Medulla oblongata (tissue), 1 donor: ENCODE data around the gene CDKN2A.
"Not testable (repeated sequence)": the region's sequence is repeated elsewhere in the genome, so short reads cannot be mapped to it uniquely, and the experiment has no call there.

Experiments
- DNase-seq: peaks from one replicate; pipeline ENCODE4 v3.0.0-alpha.2; 2015; ENCODE audit errors: extremely low spot score

The CDKN2A gene

DNA sequence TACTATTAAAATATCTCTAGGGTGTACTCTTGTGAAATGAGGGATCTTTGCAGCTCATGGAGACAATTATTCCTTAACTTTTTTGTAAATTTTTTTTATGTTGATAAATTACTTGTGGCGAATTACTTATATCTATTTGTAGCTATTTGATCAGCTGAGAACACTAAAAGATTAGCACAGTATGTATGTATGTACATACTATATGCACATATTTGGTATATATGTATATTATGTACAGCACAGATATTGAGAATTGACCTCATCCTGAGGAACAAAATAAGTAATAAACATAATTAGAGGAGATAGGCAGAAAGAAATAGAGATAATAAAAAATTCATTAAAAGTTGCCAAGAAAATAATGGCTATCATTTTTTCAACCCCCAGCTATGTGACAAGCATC, 11.8 kb downstream of the CDKN2A start:
- DNase-seq, result no peak

DNA sequence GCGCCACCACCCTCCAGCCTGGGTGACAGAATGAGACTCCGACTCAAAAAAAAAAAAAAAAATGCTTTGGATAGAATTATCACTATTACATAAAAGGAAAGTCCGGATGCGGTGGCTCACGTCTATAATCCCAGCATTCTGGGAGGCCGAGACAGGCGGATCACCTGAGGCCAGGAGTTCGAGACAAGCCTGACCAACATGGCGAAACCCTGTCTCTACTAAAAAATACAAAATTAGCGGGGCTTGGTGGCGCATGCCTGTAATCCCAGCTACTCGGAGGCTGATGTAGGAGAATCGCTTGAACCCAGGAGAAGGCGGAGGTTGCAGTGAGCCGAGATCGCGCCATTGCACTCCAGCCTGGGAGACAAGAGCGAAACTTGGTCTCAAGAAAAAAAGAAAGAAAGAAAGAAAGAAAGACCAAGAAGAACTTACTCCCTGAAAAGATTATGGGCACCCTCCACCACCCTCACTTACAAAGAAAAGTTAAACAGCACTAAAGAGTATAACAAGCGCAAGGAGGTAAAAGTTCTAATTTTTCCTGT, 17.8 kb downstream of the CDKN2A start:
- no peak for DNase-seq

DNA sequence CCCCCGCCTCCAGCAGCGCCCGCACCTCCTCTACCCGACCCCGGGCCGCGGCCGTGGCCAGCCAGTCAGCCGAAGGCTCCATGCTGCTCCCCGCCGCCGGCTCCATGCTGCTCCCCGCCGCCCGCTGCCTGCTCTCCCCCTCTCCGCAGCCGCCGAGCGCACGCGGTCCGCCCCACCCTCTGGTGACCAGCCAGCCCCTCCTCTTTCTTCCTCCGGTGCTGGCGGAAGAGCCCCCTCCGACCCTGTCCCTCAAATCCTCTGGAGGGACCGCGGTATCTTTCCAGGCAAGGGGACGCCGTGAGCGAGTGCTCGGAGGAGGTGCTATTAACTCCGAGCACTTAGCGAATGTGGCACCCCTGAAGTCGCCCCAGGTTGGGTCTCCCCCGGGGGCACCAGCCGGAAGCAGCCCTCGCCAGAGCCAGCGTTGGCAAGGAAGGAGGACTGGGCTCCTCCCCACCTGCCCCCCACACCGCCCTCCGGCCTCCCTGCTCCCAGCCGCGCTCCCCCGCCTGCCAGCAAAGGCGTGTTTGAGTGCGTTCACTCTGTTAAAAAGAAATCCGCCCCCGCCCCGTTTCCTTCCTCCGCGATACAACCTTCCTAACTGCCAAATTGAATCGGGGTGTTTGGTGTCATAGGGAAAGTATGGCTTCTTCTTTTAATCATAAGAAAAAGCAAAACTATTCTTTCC, 19.3 kb downstream of the CDKN2A start:
- DNase-seq, result no peak

DNA sequence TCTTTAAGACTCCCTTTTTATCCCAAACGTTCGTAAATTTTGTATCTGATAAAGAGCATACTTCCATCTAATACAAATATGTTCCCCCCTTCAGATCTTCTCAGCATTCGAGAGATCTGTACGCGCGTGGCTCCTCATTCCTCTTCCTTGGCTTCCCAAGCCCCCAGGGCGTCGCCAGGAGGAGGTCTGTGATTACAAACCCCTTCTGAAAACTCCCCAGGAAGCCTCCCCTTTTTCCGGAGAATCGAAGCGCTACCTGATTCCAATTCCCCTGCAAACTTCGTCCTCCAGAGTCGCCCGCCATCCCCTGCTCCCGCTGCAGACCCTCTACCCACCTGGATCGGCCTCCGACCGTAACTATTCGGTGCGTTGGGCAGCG, 19.9 kb downstream of the CDKN2A start:
- no peak for DNase-seq

DNA sequence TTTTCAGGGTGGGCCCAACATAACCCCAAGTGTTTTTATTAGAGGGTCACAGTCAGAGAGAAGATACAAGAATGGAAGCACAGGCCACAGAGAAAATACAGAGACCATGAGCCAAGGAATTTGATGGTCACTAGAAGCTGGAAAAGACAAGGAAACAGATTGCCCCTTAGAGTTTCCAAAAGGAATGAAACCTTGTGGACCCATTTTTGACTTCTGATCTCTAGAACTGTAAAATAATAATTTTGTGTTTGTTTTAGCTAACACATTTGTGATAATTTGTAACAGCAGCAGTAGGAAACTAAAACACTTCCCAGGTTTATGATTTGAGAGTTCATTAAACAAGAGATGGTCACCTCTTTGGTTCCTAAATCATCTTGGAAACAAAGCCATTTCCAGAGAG, 21.8 kb downstream of the CDKN2A start:
- no peak for DNase-seq

DNA sequence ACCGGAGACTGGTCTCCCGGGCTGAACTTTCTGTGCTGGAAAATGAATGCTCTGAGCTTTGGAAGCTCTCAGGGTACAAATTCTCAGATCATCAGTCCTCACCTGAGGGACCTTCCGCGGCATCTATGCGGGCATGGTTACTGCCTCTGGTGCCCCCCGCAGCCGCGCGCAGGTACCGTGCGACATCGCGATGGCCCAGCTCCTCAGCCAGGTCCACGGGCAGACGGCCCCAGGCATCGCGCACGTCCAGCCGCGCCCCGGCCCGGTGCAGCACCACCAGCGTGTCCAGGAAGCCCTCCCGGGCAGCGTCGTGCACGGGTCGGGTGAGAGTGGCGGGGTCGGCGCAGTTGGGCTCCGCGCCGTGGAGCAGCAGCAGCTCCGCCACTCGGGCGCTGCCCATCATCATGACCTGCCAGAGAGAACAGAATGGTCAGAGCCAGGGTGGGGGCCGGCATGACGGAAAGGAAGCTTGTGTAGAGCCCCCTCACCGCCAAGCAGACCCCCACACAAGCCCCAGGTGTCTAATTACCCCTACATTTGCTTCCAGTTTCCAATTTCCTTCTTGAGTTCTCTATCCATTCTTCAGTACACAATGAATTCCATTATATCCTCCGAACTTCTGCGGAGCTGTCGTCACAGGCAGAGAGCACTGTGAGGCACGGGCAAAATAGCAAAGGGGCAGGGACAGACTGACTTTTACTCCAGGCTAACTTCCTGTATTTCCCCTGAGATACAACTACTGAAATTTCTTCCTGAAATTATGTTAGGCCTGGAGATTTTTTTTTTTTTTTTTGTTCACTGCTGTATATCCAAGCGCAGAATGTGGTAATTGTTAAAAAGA, 23.2 kb downstream of the CDKN2A start:
- DNase-seq, result no peak

DNA sequence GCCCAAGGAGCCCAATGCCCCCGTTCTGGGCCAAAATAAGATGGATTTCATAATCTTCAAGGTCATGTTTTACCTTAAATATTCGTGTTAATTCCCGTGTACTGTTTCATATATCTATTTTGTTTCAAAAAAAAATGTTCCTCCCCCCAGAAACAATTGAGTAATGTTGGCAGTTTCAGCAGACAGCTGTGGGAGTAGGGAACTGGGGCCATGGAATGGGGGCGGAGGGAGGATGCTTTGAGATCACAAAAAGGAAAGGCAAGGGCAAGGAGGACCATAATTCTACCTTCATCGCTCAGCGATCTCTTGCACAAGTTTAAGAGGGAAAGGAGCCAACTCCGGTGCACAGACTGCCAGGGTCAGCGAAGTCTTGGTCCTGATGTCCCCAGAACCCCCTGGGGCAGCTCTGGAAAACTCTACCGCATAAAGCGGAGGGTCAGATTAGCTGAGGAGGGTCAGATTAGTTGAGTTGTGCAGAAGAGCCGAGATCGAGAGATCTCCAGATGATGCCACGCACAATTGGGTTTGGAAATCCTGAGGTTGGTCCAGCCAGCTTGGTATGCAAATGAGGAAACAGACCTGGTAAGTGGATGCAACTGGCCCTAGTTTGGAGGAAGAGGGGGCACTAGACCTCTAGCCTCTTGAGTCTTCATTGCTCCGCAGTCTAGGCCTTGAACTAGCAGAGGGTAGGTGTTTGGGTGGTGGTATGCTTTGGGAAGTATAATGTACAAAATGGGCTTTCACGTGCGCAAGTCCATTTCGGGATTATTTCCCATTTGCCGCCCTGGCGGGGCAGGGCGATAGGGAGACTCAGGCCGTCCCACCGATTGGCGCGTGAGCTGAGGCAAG, 24.0 kb downstream of the CDKN2A start:
- DNase-seq, result no peak

DNA sequence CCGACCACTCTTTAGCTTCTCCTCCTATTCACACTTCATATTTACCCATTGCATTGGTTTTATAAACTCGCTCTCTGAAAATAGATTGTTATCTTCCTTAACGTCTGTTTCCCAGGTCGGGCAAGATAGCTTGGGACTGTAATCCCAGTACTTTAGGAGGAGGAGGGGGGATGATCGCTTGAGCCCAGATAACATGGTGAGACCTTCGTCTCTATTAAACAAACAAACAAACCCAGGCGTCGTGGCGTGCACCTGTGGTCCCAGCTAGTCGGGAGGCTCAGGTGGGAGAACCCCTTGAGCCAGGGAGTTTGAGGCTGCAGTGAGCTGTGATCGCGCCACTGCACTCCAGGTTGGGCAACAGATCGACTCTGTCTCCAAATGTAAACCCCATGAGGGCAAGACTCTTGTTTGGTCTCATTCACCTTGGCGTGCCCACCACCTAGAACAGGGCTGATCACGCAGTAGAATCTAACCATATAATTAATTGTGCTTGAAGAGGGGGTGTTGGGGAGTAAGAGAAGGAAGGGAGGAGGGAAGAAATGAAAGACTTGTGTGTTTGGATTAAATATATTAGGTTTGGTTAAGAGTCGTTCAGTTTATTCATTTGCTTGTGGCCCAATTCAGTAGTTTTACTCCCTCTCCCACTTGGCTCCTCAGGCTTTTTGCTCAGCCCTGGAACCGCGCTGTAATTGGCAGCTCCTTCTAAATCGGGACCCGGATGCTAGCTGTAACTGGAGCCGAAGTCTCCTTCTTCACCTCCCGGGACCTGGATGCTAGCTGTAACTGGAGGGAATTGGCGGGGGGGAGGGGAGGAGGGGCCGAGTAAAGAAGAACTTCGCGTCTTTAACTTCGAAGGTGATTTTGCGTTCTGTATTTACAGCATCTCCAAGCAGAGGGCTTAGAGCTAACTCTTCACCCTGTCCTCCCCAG, 24.9 kb downstream of the CDKN2A start:
- DNase-seq, result no peak

DNA sequence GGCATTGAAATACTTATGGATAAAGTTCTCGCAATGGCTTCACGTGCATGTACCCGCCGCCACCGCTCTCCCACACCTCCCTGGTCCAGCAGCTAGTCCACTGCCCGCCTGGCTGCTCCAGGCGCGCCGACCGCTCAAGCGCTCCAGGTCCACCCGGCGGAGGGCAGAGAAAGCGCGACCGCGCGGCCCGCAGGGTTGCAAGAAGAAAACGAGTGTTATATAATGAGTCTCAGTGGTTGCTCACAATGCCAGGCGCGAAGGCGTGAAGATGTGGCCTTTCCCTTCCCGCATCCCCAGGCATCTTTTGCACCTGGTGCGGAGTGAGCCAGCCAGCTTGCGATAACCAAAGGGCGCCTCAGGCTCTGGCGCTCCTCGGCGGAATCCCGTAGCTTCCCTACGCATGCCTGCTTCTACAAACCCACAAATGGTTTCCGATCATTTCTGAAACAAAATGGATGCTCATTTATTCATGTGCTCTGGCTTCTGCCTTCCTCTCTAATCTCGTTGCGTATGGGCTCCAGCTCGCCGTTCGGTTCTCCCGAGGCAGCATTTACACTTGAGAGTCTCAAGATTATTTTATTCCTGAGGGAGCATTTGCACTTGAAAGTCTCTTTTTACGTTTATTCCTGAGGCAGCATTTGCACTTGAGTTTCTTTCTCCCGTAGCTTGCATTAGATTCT, 25.7 kb downstream of the CDKN2A start:
- DNase-seq, result no peak

DNA sequence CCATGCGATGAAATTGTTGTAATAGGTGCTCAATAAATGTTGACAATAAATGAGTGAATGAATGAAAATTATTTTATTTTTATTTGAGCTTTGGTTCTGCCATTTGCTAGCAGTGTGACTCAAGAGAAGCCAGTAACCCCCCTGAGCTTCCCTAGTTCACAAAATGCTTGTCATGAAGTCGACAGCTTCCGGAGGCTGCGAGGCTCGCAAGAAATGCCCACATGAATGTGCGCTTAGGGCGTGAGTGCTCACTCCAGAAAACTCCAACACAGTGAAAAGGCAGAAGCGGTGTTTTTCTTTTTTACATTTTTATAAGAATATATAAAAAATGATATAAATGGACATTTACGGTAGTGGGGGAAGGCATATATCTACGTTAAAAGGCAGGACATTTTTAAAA, 26.5 kb downstream of the CDKN2A start:
- no peak for DNase-seq

DNA sequence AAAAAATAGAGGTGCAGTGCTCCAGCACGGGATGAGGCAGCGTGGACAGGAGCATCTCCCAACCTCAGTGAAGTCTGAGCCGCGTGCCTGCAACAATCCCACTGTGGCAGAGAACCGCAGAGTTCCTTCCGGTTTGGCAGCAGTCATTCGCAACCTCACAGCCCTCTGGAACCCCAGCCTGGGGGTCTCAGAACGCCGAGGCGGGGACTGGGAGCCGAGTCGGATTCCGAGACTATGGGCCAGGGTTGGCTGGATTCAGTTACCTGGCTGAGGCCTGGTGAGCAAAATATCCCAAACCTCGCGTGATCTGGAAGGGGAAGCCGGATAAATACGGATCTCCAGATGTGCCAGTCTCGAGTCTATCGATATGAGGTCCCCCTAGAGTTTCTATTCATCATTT, 27.0 kb downstream of the CDKN2A start:
- no peak for DNase-seq

DNA sequence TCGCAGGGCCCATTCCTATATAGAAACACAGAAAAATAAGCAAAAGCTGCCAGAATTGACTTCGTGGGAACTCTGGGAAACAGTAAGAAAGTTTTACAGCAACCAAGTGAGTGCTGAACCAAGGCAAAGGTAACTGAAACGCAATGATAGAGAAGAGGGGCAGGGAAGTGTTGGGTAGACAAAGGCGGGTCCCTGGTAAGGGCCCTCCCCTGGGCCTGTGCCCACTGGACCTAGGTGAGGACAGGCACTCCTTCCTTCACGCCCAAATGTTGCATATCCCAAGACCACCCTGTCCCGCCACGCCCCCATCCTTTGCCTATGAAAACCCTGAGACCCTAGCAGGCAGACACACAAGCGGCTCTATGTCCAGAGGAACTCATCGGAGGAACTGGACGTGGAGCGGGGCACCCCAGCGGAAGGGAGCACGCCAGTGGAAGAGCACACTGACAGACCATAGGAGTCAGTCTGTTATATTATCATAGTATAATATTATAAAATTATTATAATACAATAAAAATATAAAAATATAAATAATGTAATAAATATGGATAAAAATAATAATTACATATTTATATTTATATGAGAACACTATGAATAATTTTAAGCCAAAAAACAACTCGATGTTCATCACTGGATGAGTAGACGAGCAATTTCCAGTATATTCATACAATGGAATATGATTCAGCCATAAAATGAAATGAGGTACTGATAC, 27.9 kb downstream of the CDKN2A start:
- no peak for DNase-seq

DNA sequence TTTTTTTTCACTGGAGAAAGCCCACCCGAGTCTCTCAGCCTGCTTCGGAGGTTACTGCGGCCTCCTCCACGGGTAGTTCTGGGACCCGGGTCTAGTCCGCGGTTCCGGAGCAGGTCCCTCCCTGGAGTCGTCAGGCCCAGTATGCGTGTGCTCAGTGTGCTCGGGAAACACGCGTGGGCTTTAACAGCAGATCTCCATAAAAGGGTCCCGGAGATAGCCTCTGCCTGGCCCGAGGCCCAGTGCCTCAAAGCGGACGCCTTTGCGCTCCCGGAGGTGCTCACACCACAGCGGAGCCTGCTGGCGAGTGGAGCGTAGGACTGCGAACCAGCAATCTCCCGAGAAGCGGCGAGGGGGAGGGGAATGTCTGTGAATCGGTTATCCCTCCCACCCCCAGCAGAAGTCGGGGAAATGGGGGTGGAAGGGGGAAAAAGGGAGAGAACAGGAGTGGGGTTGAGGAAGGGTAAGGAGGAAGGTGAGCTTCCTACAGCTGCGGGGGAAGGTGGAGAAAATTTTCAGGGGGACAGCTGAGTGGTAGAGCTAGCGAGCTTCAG, 28.7 kb downstream of the CDKN2A start:
- peak; percentile 17 for DNase-seq

DNA sequence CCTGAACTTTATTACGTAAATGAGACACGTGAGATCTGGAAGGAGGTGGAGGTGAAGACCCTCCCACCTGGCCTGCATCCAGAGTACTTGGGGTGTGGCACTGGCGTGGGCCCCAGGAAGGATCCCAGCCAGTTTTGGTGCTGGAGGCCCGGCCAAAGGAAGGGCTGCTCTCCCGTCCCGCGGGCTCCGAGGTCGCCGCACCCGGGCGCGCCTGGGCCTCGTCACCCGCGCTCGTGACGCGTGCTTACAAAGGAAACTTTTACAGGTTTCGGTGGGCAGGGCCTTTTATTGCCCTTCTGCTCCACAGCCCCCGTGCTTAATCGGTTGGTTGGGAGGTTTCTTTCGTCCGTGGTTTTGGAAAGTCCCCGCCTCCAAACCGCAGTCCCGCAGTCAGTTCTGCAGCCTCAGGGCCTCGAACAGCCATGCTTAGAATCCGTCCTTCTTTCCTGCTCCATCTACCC, 29.2 kb downstream of the CDKN2A start:
- DNase-seq, result no peak

DNA sequence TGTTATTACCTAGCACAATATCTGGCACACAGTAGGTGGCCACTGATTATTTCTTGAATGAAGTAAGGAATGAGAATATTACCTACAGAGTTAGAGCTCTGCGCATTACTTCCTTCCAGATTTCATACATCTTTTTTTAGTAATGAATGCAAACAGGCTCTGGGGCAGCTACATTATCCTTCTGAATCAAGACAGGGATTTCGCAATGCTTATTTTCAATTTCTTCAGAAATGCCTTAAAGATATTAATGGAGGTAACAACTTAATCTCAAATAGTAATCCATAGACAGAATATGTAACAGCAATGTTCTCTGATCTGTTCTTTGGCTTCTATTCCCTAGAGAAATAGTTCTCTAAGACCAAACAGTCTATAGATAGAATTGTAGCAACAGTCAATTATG, 32.6 kb downstream of the CDKN2A start:
- no peak for DNase-seq

DNA sequence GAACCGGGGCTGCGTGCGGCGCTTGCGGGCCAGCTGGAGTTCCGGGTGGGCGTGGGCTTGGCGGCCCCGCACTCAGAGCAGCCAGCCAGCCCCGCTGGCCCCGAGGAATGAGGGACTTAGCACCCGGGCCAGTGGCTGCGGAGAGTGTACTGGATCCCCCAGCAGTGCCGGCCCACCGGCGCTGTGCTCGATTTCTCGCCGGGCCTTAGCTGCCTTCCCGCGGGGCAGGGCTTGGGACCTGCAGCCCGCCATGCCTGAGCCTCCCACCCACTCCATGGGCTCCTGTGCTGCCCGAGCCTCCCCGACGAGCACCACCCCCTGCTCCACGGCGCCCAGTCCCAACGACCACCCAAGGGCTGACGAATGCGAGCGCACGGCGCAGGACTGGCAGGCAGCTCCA, 34.9 kb downstream of the CDKN2A start:
- DNase-seq, result not testable (repeated sequence)

DNA sequence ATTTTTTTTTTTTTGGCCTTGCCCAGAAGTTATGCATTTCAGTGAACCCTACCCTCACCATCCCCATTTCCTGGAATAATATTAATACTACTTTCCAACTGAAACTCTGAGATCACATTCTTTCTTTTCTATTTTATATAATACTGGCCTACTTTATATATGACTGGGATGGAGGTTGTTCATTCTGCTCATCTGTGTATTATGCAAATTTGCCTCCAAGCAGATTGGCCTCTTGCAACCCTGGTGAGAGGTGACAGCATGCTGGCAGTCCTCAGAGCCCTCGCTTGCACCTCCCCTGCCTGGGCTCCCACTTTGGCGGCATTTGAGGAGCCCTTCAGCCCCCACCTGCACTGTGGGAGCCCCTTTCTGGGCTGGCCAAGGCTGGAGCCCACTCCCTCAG, 35.4 kb downstream of the CDKN2A start:
- no peak for DNase-seq

DNA sequence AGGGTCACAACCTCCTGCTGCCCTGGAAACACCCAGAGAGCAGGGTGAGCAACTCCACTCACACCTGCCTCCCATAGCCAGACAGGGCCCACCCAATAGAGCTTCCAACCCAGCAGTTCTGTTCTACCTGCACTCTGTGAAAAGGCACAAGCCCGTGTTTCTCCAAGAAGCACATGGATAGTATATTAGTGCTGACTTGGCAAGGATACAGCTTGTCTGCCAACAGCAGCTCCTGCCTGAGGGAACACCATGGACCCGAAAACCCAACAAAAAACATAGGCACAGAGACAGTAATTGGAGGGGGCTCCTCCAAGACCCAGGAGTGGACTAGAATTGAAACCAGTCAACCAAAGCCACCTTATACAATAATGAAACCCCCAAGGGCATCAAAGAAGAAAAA, 48.6 kb downstream of the CDKN2A start:
- no peak for DNase-seq

DNA sequence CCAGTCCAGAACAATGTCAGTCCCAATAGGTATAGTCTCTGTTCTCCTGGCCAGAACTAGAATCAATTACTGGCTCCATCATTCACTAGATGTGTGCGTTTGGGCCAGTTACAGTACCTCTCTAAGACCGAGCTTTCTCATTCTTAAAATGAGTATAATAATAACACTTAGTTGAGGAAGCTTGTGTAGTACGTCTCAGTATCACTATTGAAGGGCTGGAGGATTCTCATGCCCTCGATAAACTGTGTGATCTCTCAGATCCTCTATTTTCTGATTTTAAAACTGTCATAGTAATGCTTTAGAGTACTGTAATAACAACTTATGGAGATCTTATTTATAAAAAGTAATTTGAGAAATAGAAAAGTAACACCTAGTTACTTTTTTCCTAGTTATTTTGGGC, 50.7 kb downstream of the CDKN2A start:
- DNase-seq, result no peak
